RWPE1 (cell line): ENCODE data around the gene TSPAN2.

Source experiments
- CTCF ChIA-PET: fragments of 350-600 bp; sonication (Branson Sonifier 250); formaldehyde crosslinking; extraction: SDS; loops from one replicate; lab custom pipeline; 2021; lab: Yijun Ruan, JAX
- POLR2A ChIA-PET: fragments of 400-600 bp; formaldehyde crosslinking; extraction: SDS; loops from one replicate; lab custom pipeline; 2020; ENCODE audit warnings: antibody characterized with exemption; ENCODE audit not compliant: low non-redundant PET; lab: Yijun Ruan, JAX
- DNase-seq: peaks from one replicate; pipeline ENCODE4 v3.0.0; 2012; ENCODE audit warnings: low spot score
- H3K27ac ChIP-seq: fragments of 450-650 bp; 2 replicates; pipeline ENCODE4 v1.5.1; 2017
- TF ChIP-seq, protein P1 (sequence below): fragments of 450-650 bp; conservative IDR thresholded peaks from 2 replicates; pipeline ENCODE4 v1.5.1; 2017; ENCODE audit warnings: low read depth, mild to moderate bottlenecking

The TSPAN2 gene

GRCh38 chr1:115127539-115127938 lies 38.2 kb upstream of the TSPAN2 start:
- TF ChIP-seq, protein P1, sequence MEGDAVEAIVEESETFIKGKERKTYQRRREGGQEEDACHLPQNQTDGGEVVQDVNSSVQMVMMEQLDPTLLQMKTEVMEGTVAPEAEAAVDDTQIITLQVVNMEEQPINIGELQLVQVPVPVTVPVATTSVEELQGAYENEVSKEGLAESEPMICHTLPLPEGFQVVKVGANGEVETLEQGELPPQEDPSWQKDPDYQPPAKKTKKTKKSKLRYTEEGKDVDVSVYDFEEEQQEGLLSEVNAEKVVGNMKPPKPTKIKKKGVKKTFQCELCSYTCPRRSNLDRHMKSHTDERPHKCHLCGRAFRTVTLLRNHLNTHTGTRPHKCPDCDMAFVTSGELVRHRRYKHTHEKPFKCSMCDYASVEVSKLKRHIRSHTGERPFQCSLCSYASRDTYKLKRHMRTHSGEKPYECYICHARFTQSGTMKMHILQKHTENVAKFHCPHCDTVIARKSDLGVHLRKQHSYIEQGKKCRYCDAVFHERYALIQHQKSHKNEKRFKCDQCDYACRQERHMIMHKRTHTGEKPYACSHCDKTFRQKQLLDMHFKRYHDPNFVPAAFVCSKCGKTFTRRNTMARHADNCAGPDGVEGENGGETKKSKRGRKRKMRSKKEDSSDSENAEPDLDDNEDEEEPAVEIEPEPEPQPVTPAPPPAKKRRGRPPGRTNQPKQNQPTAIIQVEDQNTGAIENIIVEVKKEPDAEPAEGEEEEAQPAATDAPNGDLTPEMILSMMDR = no peak
- no peak for DNase-seq
- no peak overlapping the region for H3K27ac ChIP-seq
- POLR2A ChIA-PET = no interaction called here
- CTCF ChIA-PET = interaction anchor here (0.7 kb wide), 1 partner anchor 158 kb away, joined by 3 read pairs; no protein-coding TSS in a partner anchor

GRCh38 chr1:115126516-115126915 lies 37.2 kb upstream of the TSPAN2 start:
- POLR2A ChIA-PET = no interaction called here
- CTCF ChIA-PET = interaction anchor here (0.8 kb wide), 1 partner anchor 13 kb away, joined by 3 read pairs; no protein-coding TSS in a partner anchor
- TF ChIP-seq, protein P1 = no peak
- no peak for DNase-seq
- no peak overlapping the region for H3K27ac ChIP-seq

DNA sequence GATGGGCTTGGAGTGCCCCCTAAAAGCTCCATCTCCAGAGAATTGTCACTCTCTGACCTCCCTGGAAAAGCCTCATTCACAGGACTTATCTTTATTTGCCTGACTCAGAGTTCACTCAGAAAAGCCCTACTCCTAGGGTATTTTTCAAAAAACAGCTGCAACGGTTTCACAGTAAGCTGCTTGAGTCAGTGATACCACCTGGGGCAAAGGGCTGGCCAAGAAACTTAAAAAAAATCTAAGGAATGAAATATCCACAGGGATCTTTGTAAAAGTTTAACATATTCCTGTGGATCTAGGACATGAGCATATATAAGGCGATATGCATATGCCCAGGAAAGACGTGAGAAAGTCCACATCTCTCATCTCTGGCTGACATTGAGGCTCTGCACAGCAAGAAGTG lies 33.8 kb upstream of the TSPAN2 start:
- POLR2A ChIA-PET = no interaction called here
- no peak for DNase-seq
- TF ChIP-seq, protein P1 = no peak
- no peak overlapping the region for H3K27ac ChIP-seq
- CTCF ChIA-PET = interaction anchor here (1.3 kb wide), 1 partner anchor 11 kb away, joined by 4 read pairs; no protein-coding TSS in a partner anchor

DNA sequence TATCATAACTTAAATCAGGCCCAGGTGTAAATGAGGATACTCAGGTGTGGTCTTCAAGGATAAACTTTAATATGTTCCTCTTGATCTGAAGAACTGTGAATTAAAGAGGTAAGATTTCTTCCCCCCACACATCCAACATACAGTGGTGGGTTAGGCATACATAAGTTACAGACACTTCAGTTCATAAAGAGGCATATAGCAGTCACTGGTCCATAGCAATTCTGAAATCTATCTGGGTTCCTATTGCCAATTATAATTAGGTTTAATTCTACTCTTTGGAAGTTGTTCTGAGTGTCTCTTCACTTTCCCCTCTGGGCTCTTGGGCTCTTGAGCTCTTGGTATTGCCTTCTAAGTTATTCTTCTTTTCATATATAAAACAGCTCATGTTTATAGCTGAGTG lies 32.5 kb upstream of the TSPAN2 start:
- CTCF ChIA-PET = no interaction called here
- POLR2A ChIA-PET = no interaction called here
- no peak for DNase-seq
- TF ChIP-seq, protein P1 = no peak
- no peak overlapping the region for H3K27ac ChIP-seq

- H3K27ac ChIP-seq = no peak overlapping the region
- TF ChIP-seq, protein P1 = no peak
- no peak for DNase-seq
- CTCF ChIA-PET = interaction anchor here (0.5 kb wide), 1 partner anchor 132 kb away, joined by 5 read pairs; no protein-coding TSS in a partner anchor
- POLR2A ChIA-PET = no interaction called here
Measured at GRCh38 chr1:115120296-115120695, 31.0 kb upstream of the TSPAN2 start.

DNA sequence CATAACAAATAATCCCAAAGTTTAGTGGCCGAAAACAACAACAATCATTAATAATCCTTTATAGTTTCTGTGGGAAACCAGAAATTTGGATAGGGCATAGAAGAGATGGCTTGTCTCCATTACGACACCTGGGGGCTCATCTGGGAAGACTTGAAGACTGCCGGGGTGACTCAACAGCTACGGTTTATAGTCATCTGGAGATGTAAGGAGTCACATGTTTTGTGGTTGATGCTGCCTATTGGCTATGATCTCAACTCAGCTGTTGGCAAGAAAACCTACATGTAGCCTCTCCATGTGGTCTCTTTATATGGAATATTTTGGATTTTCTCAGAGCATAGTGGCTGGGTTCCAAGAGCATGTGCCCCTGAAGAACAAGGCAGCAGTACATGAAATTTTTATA lies 29.3 kb upstream of the TSPAN2 start:
- TF ChIP-seq, protein P1 = no peak
- CTCF ChIA-PET = no interaction called here
- POLR2A ChIA-PET = no interaction called here

GRCh38 chr1:115118086-115118485 lies 28.8 kb upstream of the TSPAN2 start:
- TF ChIP-seq, protein P1 = no peak
- CTCF ChIA-PET = no interaction called here
- no peak overlapping the region for H3K27ac ChIP-seq
- DNase-seq = no peak
- POLR2A ChIA-PET = no interaction called here

More for the DNA sequence above, 29.3 kb upstream of the TSPAN2 start:
- DNase-seq = no peak
- H3K27ac ChIP-seq = no peak overlapping the region
